Keratinocyte (primary cell): ENCODE results near the gene HDAC9.

Experiments
- EZH2 ChIP-seq: IDR thresholded peaks from one replicate; pipeline ENCODE4 v1.6.1; 2012; ENCODE audit warnings: inconsistent platforms, mild to moderate bottlenecking, low read length, moderate library complexity
- TF ChIP-seq, protein P1 (sequence below), 3 experiments: IDR thresholded peaks in 1 of 3; conservative IDR thresholded peaks in 1 of 3; optimal IDR thresholded peaks in 1 of 3; 2 replicates in 2 of 3; 3 replicates in 1 of 3; pipeline versions ENCODE3 to v1.5.1; 2011; ENCODE audit warnings: low read length in 3 of 3, mild to moderate bottlenecking in 3 of 3, moderate library complexity in 2 of 3, control low read depth in 1 of 3, inconsistent platforms in 1 of 3; ENCODE audit not compliant: insufficient read depth in 2 of 3; ENCODE audit errors: extremely low read depth in 1 of 3

DNA sequence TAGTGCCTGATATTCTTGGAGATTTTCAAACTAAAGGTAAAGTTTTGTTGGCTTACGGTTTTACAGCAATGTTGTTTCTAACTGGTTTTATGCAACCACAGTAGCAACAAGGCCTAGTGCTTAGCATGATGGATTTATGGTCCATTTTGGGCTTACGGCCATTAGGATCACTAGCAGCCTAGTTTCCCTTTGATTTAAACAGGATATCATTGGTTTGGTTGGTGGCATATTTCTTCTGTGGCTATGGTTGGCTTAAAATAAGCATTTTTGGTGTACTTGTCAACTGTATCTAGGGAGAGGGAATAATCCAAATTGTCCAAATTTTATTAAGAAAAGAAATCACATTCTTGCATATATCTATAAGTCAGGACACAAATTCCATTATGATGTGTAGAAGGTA, 194.0 kb downstream of the HDAC9 start:
- TF ChIP-seq, protein P1, sequence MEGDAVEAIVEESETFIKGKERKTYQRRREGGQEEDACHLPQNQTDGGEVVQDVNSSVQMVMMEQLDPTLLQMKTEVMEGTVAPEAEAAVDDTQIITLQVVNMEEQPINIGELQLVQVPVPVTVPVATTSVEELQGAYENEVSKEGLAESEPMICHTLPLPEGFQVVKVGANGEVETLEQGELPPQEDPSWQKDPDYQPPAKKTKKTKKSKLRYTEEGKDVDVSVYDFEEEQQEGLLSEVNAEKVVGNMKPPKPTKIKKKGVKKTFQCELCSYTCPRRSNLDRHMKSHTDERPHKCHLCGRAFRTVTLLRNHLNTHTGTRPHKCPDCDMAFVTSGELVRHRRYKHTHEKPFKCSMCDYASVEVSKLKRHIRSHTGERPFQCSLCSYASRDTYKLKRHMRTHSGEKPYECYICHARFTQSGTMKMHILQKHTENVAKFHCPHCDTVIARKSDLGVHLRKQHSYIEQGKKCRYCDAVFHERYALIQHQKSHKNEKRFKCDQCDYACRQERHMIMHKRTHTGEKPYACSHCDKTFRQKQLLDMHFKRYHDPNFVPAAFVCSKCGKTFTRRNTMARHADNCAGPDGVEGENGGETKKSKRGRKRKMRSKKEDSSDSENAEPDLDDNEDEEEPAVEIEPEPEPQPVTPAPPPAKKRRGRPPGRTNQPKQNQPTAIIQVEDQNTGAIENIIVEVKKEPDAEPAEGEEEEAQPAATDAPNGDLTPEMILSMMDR (optimal IDR thresholded peaks at IDR 0.05 in 1 of 3, IDR thresholded peaks at IDR 0.05 in 1 of 3, conservative IDR thresholded peaks at IDR 0.05 in 1 of 3; ENCODE audit: extremely low read depth in 1 of 3, insufficient read depth in 2 of 3, low read length in 3 of 3) = no peak
- no peak for TF ChIP-seq EZH2
